Measurements from ENCODE around the gene AFTPH.

DNA sequence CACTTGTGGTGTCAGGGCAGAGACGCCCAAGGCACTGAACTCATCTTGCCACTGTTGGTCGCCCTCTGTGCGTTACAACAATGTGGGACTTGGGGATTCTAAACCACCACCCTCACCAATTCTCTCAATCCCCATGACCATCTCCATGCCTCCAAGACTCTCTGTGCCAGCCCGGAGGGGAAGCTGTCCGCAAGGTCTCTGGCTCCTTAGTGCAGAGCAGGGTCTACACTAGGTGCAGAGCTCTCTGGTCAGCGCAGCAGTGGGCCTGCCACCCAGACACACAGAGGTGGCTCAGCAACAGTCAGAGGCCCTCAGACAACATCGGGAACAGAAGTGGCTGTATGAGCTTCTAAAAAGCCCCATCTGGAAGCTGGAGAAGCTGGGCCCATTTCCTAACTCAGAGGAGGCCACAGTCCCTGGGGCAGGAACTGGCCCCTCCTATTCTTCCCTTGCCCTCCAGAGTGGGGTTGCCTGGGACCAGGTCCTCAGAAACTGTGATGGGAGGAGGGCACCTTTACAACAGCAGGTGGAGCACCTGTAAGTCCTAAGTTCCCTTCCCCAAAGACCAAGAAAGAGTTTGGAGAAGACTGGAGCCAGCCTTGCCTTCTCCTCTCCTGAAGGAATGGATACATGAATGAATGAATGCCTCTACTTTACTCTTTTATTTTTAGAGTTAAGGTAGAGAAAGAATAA lies 91.9 kb downstream of the AFTPH start:
- TF ChIP-seq, protein P1, sequence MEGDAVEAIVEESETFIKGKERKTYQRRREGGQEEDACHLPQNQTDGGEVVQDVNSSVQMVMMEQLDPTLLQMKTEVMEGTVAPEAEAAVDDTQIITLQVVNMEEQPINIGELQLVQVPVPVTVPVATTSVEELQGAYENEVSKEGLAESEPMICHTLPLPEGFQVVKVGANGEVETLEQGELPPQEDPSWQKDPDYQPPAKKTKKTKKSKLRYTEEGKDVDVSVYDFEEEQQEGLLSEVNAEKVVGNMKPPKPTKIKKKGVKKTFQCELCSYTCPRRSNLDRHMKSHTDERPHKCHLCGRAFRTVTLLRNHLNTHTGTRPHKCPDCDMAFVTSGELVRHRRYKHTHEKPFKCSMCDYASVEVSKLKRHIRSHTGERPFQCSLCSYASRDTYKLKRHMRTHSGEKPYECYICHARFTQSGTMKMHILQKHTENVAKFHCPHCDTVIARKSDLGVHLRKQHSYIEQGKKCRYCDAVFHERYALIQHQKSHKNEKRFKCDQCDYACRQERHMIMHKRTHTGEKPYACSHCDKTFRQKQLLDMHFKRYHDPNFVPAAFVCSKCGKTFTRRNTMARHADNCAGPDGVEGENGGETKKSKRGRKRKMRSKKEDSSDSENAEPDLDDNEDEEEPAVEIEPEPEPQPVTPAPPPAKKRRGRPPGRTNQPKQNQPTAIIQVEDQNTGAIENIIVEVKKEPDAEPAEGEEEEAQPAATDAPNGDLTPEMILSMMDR (IDR thresholded peaks at IDR 0.05), result no peak
- no peak for TF ChIP-seq POLR2A (IDR thresholded peaks at IDR 0.05)

Data from esophagus squamous epithelium (tissue), 4 donors.